Germinal center (tissue), 1 donor: ENCODE data around the gene GRK3.
"Not testable (repeated sequence)": the region's sequence is repeated elsewhere in the genome, so short reads cannot be mapped to it uniquely, and the experiment has no call there.

ENCODE experiments used
- DNase-seq: peaks from one replicate; pipeline ENCODE4 v3.0.0; 2012; ENCODE audit warnings: mixed read lengths, low spot score

Gene GRK3

DNA sequence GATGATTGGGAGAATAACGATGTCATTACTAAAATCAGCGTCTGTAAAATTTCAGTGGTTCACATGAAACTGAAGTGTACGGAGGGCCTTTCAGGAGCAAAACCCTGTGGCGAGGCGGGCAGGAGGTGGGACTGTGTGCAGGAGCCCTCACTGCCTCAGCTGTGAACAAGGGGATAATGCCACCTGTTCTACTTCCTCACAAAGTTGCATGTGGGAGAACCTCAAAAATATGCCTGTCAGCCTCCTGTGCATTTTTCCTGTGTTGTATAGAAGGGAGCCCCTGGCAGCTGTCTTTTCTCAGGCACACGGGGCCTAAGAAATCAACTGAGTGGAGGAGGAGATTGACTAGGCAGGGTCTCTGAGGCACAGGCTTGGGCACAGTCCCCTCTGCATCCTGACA lies 134.5 kb downstream of the GRK3 start:
- no peak for DNase-seq

DNA sequence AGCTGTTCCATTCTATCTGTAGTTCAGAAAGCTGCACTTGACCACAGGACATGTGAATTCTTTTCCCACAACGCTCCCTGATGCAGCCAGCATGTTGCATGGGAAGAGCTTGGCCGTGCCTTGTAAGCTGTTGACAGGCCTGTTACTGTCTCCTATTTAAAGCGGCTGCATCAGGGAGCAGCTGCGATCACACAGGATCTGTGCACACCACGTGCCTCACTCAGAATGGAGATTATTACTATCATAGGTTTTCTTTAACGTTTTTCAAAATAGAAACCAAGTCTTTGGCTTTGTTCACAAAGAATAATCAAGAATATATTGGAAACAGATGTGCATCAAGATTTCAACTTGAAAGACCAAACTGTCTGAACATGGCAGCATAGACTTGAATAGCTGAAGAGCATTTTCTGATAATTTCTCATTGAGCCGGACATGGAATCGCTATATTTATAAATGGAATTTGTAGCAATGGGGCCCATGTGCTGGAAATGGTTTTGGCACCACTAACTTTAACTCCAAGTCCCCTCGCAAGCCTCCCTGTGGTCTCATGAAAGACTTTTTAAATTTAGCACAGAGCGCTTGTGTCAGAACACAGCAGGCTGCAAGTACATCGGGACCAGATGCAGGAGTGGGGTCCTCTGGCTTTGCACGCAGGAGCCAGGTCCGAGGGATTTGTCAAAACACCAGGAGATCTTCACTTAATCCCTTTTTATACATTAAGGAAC lies 136.7 kb downstream of the GRK3 start:
- no peak for DNase-seq

DNA sequence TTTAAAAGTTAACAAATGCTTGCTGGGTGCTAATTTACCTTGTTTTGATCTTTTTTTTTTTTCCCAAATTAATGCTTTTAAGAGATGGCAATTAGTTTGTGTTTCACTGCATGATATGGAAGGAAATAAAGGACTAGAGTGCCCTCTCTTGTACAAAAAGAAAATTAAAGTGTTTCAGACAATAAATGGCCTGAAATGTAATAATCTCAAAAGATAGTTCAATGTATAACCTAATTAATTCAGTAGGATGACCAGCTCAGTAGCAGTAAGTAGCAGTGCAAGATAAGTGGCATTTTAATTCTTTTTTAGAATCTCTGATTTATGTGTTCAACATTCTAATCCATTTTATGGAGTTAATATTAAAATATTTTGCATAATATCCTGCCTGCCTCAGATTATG lies 137.6 kb downstream of the GRK3 start:
- peak; percentile 29 for DNase-seq

DNA sequence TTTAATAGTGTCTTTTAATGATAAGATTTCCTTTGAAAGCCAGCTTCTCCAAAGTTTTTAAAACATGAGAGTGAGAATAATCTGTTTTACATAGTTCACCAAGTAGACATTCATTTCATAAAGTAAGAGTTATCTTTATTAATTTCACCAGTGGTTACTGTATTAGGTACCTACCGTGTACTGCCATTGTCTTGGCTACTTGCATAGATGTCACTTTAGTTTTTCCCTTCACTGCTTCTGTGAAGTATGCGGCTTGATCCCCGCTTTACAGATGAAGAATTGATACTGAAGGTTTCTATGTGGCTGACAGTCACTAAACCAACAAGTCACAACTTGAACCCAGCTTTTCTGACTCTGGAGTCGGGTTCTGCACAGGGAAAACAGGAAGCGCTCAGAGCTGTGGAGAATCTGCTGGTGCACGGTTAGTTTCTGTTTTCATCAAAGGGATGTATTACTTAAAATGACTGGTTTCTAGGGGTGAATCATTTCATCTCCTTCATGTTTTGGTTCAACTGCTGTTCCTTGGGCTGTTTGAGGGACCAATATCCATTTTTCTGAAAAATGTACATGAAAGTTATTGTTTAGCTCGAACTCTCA lies 138.2 kb downstream of the GRK3 start:
- DNase-seq, result no peak

DNA sequence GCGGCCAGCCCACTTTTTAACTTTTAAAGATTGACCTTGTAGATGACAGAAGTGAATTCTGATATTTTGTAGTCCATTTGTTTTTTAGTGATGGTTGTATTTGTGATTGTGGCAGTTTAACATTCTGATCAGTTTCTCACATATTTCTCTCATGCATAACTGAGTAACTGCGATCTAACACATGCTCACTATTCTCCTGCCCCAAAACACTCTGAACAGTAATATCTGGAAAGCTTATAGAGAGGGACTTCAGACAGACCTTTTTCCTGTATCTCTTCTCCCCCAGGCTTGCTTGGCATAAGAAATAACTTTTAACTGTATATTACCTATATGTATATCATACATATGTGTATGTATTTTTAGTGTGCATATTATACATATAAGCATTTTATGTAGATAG lies 140.2 kb downstream of the GRK3 start:
- DNase-seq, result no peak

DNA sequence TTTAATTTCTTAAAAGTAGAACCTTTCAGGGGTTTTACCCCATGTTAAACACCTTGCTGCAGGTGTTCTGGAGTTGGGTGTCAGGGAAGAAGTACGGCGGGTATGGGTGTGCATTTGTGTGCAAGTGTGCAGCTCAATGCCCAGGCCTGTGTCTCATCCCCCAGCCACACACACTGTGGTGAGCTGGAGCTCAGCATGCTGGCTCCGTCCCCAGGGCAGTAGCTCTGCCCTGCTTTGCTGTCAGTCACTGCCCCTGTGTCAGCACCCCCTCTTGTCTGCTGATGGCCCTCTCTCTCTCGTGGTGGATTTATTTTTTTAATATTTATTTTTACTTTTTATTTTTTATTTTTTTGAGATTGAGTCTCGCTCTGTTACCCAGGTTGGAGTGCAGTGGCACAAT lies 141.7 kb downstream of the GRK3 start:
- no peak for DNase-seq

DNA sequence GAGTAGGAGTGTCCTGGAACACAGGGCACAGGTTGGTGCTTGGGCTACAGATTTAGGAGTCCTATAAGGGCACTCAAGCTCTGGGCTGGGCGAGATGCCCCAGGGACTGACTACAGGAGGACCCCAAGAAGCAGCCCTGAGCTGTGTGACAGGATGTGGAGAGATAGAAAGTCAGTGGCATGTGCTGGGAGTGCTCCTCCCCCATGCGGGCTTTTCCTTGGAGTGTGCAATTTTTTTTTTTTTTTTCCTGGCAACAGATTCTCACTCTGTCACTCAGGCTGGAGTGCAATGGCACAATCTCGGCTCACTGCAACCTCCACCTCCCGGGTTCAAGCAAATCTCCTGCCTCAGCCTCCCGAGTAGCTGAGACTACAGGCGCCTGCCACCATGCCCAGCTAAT lies 144.0 kb downstream of the GRK3 start:
- not testable (repeated sequence) for DNase-seq

DNA sequence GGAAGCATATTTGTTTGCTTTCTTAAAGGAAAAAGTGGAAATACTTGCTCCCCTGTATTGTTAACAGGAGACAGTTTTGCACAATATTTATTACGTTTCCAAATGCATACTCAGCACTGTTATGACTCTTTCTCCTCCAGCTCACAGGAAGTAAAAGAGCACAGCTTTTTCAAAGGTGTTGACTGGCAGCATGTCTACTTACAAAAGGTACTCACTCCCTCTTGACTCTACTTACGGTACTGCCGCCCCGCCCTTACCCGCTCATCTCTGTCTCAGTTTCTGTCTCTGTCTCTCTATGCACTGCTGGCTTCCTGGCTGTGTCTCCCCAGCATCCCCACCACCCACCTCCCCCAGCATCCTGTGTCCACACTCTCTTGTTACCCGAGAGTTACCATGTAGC lies 145.3 kb downstream of the GRK3 start:
- DNase-seq, result no peak

DNA sequence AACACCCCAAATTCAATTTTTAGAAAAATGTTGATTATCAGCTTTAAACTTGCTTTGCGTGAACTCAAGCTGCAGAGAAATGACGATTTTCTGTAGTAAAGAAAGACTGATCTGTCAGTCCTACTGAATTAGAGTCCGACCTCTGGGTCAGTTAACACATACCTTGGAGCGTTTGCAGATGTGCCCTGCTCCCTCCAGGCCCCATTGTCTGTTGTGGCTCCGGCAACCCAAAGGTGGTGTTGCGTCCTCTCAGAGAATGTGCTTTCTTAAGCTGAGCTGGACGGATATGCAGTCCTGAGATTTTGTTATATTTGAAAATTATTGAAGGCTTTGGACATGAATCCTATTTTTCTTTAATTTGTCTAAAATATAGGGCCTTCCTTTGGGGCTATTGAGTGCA lies 146.0 kb downstream of the GRK3 start:
- no peak for DNase-seq

DNA sequence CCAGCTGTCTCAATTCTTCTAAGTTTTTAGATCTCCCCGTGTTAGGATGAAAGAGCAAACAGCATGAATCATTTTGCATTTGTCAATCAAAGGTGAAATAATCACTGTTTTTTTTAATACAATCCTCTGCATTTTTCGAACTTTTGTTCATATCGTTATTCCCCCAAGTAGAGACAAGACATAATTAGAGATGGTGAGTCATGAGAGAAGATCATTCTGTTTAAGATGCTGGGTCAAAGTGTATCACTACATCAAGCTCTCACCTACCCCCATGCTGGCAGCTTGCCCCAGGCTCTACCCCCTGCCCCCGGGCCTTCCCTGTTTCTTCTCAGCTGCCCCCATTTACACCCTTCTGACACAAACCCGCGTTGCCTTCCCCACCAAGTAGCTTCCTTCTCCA lies 147.0 kb downstream of the GRK3 start:
- DNase-seq, result no peak

DNA sequence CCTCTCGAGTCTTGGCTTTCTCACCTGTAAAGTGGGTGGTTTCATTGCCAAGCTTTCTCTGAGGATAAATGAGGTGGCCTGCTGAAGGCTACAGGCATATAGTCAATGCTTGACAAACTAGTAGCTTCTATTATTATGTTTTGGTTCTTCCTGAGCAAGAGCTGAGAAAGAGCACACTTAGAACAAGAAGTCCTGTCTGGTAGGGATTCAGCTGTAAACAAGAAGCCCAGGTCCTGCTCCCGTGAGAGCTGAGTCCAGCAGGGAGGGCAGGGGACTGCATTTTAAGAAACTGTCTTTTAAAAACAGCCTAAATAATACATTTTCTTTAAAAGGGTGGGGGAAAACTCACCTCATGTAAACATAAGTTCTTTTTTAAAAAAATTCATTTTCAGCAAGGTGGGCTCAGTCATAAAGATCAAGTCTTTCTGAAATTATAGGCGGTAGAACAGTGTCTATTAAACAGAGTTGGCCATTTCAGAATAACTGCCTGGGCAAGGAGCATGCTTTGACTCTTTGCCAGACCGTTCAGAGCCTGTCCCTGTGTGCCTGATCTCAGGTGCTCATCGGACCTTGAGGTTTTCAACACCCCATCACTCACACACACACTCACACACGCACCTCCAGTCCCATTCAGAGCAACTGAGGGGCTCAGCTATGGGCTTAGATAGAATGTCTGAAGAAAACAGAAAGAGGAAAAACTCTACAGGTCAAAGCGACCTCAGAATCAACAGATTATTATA lies 148.4 kb downstream of the GRK3 start:
- no peak for DNase-seq

DNA sequence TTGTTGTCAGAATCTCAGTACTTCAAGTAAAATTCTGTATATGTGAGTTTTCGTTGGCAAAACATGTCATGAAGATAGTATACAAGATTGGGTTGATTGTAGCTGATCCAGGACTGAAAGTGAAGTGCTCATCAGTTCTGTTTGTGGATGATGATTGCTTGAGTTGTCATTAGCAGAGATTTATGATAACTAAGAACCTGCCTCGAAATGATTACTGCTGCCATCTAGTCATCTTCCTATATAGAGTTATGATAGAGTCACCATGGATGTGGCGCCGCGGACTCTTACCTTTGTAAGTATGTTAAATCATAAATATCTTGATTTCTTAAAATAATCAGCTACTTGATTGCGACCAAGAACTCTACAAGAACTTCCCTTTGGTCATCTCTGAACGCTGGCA lies 149.6 kb downstream of the GRK3 start:
- no peak for DNase-seq

DNA sequence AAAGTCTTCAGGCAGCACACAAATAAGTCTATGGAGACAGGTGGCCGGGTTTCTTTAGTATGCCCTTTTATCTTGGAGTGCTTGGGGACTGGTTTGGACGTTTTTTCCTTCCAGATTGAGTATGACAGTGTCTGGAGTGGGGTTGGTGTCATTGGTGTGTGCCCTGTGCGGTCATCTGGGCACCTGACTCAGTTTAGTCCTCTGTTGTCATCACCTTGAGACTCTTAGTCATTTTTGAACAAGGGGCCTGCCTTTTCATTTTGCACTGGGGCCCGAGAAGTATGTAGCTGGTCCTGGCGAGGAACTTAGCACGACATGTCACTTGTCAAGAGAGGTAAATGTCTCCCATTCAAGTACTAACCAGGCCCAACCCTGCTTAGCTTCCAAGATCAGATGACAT lies 150.3 kb downstream of the GRK3 start:
- no peak for DNase-seq

DNA sequence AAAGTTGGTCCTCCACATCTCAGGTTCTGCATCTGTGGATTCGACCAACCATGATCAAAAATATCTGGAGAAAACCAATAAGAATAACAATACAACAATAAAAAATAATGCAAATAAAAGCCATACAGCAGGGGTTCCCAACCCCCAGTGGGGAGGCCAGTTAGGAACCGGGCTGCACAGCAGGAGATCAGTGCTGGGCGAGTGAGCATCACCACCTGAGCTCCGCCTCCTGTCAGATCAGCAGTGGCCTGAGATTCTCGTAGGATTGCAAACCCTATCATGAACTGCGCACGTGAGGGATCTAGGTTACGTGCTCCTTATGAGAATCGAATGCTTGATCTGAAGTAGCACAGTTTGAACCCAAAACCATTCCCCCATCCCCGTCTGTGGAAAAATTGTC lies 152.2 kb downstream of the GRK3 start:
- DNase-seq, result no peak

DNA sequence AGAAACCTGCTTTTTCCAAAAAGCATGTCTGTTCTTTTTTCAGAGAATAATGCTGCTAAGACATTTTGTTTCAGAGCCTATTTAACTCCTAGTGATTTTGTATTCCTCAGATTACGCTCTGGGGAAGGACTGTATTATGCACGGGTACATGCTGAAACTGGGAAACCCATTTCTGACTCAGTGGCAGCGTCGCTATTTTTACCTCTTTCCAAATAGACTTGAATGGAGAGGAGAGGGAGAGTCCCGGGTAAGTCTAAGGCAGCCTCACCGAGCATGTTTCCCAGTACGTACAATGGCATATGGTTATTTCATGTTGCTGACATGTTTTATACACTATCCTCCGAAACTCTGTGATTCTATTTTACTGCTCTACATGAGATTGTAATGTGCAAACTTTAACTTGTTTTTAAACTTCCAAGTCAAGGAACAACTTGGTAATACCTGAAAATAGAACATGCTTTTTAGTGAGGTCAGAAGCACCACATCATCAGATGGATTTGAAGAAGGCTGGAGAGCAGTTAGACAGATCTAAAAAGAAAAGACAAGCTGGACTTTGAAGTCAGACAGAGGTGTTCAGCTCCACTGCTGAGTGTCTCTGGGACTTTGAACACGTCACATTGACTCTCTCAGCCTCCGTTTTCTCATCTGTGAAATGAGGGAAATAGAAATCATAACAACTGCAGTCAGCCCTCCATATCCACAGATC lies 153.8 kb downstream of the GRK3 start:
- no peak for DNase-seq

DNA sequence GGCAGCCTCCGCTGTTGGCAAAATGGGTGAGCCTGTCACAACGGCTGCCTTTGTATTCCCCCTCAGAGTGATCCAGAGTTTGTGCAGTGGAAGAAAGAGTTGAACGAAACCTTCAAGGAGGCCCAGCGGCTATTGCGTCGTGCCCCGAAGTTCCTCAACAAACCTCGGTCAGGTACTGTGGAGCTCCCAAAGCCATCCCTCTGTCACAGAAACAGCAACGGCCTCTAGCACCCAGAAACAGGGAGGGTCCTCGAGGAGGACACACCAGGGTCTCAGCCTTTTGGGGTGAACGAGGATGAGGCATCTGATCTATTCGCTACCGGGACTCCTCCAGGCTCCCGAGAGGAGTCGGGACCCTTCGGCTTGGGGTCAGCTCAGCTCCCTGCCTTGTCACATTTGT lies 157.7 kb downstream of the GRK3 start:
- DNase-seq, result no peak

DNA sequence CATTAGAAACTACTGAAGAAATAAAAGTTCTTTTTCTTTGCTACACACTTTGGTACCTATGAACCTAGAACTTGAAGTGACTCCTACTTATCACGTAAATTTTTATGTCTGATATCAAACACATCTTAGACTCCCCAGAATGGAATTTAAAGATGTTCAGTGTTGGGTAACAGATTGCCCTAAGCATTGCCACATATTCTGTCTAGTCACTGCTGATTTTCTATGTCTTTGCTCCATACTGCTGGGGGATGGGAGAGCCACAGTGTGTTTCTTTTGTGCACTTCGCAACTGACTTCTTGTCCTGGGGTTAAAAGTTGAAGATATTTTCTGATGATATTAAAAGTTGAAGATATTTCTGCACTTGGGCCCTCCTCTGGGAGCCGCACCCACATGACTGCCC lies 158.2 kb downstream of the GRK3 start:
- no peak for DNase-seq

DNA sequence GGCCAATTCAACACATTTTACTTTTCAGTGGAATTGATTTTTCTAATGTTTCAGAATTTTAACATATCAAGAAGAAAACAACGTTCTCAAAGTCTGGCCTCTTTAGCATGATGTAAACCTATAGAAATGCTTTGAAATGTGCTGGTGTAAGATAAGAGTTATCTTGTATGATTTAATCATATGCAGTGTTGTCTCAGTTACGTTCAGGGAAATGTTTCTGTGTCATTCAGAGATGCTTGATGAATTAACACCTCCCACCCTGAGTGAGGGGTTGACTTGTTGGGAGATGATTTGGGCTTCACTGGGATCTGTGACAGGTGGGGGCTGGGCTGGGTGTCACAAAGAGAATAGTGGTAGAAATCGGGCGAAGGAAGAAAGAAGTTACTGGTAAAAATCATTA lies 161.8 kb downstream of the GRK3 start:
- DNase-seq, result no peak

DNA sequence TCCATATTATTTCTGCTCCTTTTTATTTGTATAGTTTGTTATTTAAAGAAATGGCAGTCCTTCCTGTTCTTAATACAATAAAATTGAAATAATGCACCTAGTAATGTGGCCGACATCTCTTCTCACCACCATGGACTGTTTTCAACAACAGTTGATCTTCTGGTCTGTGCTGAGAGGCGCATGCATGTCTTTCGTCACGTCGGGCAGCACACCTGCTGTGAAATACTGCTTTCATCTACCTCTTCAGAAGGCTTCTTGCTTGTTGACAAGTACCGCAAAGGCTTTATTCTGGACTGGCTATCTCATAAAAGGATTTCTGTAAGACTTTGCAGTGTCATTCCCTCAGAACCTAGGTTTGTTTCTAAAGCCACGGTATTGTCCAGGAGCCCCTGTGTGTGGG lies 163.6 kb downstream of the GRK3 start:
- no peak for DNase-seq

DNA sequence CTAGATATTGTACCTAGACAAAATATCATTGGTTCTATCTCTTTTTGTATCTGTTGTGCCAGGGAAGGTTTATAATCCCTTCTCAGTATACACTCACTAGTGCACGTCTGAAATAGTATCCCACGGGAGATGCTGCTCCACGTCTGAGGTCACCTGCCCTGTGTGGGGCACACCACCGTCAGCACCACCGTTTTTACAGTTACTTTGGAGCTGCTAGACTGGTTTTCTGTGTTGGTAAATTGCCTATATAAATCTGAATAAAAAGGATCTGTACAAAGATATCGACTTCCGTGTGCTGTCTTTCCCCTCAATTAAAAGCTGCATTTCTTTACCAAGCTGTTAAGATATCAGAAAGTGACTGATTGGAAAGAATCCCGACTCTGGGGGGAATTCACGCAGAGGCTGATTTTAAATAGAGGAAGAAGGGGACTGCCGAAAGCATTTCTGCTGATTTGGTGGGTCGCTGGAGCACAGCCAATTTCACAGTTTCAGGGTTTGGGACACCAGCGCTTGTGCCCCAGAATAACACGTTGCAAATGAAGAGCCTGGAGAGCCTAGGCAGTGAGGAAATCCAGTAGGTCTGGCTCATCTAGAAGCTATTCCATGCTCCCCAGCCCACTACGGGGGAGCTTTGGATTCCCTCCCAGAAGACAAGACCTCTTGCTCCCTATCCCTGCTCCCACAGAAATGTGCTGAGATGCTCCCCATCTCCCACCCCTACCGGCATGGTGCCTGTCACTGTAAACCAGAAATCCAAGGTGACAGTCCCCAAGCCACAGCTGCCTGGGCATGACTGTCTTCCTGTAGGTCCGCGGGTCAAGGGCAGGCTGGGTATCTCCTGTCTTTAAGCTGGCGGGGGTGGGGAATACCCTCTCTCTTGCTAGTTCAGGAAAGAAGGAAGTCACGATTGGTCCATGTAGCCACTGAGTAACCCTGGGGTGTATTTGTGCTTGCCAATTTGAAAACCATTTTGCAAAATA lies 164.8 kb downstream of the GRK3 start:
- no peak for DNase-seq

DNA sequence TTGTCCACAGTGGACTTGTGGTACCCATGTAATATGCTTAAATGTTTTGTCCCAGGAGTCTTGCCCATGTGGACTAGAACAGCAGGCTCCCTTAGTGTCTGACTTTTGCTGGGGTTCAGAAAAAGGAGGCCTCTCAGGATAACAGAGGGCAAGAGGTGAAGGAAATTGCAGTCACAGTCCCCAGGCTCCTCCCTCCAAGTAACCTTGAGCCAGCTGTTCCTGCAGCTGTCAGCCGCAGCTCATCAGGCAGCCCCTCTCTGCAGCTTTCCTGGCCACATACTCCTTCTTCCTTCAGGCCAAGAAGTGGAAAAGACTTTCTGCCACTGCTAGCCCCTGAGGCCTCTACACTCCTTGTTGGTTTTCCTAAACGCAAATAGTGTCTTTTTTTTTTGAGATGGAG lies 171.2 kb downstream of the GRK3 start:
- DNase-seq, result no peak
